Colonic mucosa (tissue), 4 donors: ENCODE results near the gene DNMT3L. TPM values are rescaled to one million over a fixed set of nuclear protein-coding genes. Genes with fewer than 3 reads are reported as not detected.
"Not testable (repeated sequence)": the region's sequence is repeated elsewhere in the genome, so short reads cannot be mapped to it uniquely, and the experiment has no call there.

Source experiments
- DNase-seq: peaks from one replicate; pipeline ENCODE4 v3.0.0-alpha.2; 2020
- H3K27ac ChIP-seq: fragments of 200-600 bp; one replicate; pipeline ENCODE4 v1.8.0; 2021
- H3K27me3 ChIP-seq: fragments of 200-600 bp; one replicate; pipeline ENCODE4 v1.8.0; 2021
- H3K36me3 ChIP-seq: fragments of 200-600 bp; one replicate; pipeline ENCODE4 v1.8.0; 2021
- H3K4me1 ChIP-seq: fragments of 200-600 bp; one replicate; pipeline ENCODE4 v1.8.0; 2021; ENCODE audit warnings: mild to moderate bottlenecking
- H3K4me3 ChIP-seq: fragments of 200-600 bp; one replicate; pipeline ENCODE4 v1.8.0; 2021
- H3K9ac ChIP-seq, 2 donors: one replicate each; pipeline ENCODE4 v1.7.0; 2013; ENCODE audit warnings: control low read depth in 2 of 2, low read depth in 2 of 2, low read length in 2 of 2
- H3K9me3 ChIP-seq: fragments of 200-600 bp; one replicate; pipeline ENCODE4 v1.8.0; 2021
- intact Hi-C: fragments of 100-400 bp; cut with DNase I; formaldehyde crosslinking; loops from one replicate; pipeline ENCODE4 v1.14.1; 2022
- total RNA-seq, 2 donors: library from RNA; stranded (reverse); fragmentation: NEBNext Ultra II Directional in 1 of 2; extraction: Animal tissue kit (Norgen Biotek cat#: 25700) in 1 of 2; gene quantifications; one replicate each; pipeline ENCODE4 v1.2.1, GENCODE V29; 2021
- TF ChIP-seq, protein P1 (sequence below): fragments of 200-600 bp; IDR thresholded peaks from one replicate; pipeline ENCODE4 v1.8.0; 2022; ENCODE audit warnings: antibody characterized with exemption, mild to moderate bottlenecking
- donor health status: healthy.
- donor health status: DM: no; HTN: no; CAD: no.
- donor health status: DM: no; HTN: no; CAD: no.

DNMT3L gene
- total RNA-seq, 2 donors from 2014 or later = not detected

DNA sequence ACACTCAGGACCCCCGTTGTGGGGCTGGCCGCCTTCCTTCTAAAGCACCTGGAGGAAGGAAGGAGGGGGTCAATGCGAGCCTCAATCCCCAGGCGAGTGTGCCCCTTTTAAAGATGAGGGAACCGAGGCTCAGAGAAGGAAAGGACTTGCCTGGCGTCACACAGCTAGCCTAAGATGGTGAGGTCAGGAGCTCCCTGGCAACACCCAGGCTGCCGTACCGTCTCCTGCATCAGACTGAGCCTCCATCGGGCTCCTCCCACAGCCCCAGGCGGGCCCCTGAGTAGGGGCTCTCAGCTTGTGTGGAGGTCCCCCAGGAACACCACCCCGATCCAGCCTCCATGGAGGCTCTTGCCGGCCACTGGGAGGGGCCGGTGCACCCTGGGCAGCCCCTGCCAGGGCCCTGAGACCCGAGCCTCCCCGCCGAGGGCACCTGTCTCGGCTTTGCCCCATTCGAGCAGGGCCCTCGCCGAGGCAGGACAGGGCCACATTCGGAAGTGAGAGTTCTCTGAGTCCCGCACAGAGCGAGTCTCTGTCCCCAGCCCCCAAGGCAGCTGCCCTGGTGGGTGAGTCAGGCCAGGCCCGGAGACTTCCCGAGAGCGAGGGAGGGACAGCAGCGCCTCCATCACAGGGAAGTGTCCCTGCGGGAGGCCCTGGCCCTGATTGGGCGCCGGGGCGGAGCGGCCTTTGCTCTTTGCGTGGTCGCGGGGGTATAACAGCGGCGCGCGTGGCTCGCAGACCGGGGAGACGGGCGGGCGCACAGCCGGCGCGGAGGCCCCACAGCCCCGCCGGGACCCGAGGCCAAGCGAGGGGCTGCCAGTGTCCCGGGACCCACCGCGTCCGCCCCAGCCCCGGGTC lies 23.7 kb upstream of the DNMT3L start, which contains the start of gene AIRE:
Gene AIRE (plus strand): TSS at position 739 of the 855 bp plus-strand sequence. CDS start 131 bp downstream, outside the sequence.
- intact Hi-C loops = no loop called here
- Histone ChIP-seq H3K9me3 (no peaks in the 10 kb centered on the region), H3K27ac (no peak within 1 kb of the TSS), H3K4me3 (no peak within 1 kb of the TSS), H3K36me3 (no peaks in the 10 kb centered on the region), H3K27me3 (peaks cover 12% of the 10 kb centered on the region), H3K9ac (no peak within 1 kb of the TSS), H3K4me1 (no peaks in the 10 kb centered on the region)
- TF ChIP-seq, protein P1, sequence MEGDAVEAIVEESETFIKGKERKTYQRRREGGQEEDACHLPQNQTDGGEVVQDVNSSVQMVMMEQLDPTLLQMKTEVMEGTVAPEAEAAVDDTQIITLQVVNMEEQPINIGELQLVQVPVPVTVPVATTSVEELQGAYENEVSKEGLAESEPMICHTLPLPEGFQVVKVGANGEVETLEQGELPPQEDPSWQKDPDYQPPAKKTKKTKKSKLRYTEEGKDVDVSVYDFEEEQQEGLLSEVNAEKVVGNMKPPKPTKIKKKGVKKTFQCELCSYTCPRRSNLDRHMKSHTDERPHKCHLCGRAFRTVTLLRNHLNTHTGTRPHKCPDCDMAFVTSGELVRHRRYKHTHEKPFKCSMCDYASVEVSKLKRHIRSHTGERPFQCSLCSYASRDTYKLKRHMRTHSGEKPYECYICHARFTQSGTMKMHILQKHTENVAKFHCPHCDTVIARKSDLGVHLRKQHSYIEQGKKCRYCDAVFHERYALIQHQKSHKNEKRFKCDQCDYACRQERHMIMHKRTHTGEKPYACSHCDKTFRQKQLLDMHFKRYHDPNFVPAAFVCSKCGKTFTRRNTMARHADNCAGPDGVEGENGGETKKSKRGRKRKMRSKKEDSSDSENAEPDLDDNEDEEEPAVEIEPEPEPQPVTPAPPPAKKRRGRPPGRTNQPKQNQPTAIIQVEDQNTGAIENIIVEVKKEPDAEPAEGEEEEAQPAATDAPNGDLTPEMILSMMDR = no peak
- no peak for DNase-seq

DNA sequence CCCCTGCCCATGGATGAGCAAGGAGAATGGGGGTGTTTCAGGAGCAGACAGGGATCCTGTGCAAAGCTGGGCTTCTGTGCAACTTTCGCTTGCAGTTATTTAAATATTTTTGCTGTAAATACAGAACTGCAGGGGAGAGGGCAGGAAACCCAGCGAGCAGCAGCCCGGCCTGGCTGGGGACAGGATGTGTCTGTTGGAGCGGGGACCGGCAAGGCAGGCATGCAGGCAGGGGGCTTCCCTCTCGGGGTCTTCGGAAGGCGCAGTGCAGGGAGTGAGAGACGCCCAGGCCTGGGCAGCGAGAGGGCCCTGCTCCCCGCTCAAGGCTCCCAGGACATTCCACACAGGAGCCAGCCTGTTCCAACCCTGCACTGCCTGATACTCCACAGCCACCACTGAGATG lies 22.3 kb upstream of the DNMT3L start:
- Histone ChIP-seq H3K36me3 (no peaks in the 10 kb centered on the region), H3K4me1 (no peaks in the 10 kb centered on the region), H3K4me3 (no peak overlapping the region), H3K9ac (no peak overlapping the region), H3K27me3 (peaks cover 12% of the 10 kb centered on the region), H3K9me3 (no peaks in the 10 kb centered on the region), H3K27ac (no peak overlapping the region)
- no peak for DNase-seq
- intact Hi-C loops = no loop called here
- TF ChIP-seq, protein P1 = no peak

DNA sequence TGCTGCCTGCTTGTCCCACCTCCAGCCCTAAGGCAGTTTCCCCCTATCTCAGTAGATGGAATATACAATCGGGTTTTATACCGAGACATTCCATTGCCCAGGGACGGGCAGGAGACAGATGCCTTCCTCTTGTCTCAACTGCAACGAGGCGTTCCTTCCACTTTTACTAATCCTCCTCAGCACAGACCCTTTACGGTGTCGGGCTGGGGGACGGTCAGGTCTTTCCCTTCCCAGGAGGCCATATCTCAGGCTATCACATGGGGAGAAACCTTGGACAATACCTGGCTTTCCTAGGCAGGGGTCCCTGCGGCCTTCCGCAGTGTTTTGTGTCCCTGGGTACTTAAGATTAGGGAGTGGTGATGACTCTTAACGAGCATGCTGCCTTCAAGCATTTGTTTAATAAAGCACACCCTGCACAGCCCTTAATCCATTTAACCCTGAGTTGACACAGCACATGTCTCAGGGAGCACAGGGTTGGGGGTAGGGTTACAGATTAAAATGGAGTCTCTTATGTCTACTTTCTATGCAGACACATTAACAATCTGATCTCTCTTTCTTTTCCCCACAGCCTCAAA lies 21.6 kb upstream of the DNMT3L start:
- H3K9ac ChIP-seq, H3K4me1 ChIP-seq, H3K27ac ChIP-seq, DNase-seq, H3K36me3 ChIP-seq, H3K9me3 ChIP-seq, H3K4me3 ChIP-seq, intact Hi-C loops: not testable (repeated sequence)
- H3K27me3 ChIP-seq = peaks cover 12% of the 10 kb centered on the region

DNA sequence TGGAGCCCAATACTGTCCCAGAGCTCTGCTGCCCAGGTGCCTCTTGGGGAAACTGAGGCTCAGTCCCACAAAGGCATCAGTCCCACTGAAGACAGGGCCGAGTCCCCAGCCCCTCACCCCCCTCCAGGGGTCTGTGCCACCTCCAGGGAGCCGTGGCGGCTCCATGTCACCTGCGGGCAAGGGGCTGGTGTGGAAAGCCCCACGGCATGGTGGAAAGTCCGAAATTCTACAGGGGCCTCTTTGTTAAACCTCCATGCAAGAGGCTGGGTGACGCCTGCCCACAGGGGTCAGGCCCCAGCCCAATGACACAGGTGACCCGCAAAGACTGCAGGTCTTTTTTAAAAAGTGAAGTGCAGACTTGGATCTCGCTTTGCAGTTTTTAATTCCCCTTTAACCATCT lies 20.7 kb upstream of the DNMT3L start:
- H3K4me1 ChIP-seq = no peaks in the 10 kb centered on the region
- H3K9me3 ChIP-seq = no peaks in the 10 kb centered on the region
- H3K27ac ChIP-seq = no peak overlapping the region
- H3K36me3 ChIP-seq = no peaks in the 10 kb centered on the region
- DNase-seq = no peak
- TF ChIP-seq, protein P1 = no peak
- peaks cover 12% of the 10 kb centered on the region for H3K27me3 ChIP-seq
- H3K4me3 ChIP-seq = no peak overlapping the region
- intact Hi-C loops = no loop called here
- no peak overlapping the region for H3K9ac ChIP-seq

DNA sequence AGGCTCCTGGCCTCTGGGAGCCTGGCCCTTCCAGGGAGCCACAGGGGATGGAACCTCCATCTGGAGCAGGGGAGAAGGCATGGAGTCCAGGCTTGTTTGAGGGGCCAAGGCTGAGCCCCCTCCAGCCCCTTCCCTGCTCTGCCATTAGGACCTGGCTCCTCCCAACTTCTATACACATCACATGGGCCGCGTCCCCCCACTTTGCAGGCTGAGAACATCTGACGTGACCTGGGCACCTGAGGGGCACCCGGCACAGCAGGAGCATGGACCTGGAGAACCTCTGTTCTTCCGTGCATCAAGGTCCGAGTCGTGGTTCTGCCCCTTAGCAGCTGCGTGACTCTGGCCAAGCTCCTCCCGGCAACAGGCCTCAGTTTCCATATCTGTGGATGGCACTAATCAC lies 20.1 kb upstream of the DNMT3L start:
- DNase-seq = no peak
- Histone ChIP-seq H3K4me1 (no peaks in the 10 kb centered on the region), H3K27me3 (peaks cover 12% of the 10 kb centered on the region), H3K27ac (no peak overlapping the region), H3K36me3 (no peaks in the 10 kb centered on the region), H3K9me3 (no peaks in the 10 kb centered on the region), H3K4me3 (no peak overlapping the region), H3K9ac (no peak overlapping the region)
- TF ChIP-seq, protein P1 = no peak
- intact Hi-C loops = no loop called here
